ENCODE measurements around the gene CELF2.
"Not testable (repeated sequence)": the region's sequence is repeated elsewhere in the genome, so short reads cannot be mapped to it uniquely, and the experiment has no call there.

CELF2 gene

GRCh38 chr10:11330383-11331045 is 312.8 kb downstream of the CELF2 start:
- no peak for DNase-seq (ENCODE audit: low read depth)

GRCh38 chr10:11331046-11331577 is 313.4 kb downstream of the CELF2 start:
- DNase-seq (ENCODE audit: low read depth) = no peak

DNA sequence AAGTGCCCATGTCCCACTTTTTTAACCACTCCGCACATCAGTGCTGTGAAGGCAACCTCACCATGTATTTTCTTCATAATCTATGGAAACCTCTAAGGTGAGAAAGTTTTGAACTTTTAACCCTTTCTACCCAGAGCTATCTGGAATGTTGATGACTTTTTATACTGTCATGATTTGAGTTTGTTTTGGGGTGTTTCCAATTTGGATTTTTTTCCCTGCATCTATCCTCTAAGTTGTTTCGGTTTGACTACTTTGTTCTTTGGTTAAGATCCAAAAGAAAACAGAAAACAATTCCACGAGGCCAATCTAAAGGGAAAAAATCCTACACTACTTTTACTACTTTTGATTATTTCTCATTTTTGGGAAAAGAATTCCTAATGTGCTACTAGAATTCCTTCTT is 314.1 kb downstream of the CELF2 start:
- no peak for DNase-seq (ENCODE audit: low read depth)

DNA sequence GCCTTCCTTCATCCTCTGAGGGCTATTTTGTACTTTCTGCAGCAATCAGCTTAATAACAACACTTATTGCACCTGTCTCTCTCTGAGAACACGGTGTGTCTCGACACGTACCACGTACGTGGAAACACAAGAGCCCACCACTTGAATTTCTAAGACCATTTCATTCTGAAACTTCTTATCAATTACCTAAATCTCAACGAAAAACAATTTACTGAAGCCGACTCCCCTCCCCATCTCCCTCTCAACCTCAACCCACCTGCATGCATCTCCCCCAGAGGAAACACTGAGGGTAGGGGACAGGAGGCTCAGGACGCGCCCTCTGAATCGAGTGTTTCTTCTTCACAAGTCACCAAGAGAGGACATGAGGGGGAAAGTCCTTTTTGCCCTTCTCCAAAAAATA is 315.2 kb downstream of the CELF2 start:
- DNase-seq (ENCODE audit: low read depth) = no peak

DNA sequence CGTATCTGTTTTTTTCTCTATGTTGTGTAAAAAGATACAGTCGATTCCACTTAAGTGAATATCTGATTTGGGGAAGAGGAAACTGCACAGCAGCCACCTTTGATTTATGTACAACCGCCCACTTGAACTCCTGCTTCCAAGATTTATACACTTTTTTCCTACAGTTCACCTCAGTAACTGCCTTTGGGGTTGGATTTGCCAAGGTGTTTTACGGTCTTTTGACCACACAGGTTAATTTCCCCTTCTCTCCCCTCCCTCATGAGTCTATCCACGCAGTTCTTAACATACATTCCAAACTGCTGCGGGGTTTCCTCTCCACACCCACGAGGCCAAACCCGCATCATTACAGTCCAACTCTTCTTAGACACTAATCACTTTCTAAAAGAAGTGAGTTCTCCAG is 316.8 kb downstream of the CELF2 start:
- DNase-seq (ENCODE audit: low read depth) = no peak

- no peak for DNase-seq (ENCODE audit: low read depth)
Measured at GRCh38 chr10:11335167-11335652, 317.5 kb downstream of the CELF2 start.

DNA sequence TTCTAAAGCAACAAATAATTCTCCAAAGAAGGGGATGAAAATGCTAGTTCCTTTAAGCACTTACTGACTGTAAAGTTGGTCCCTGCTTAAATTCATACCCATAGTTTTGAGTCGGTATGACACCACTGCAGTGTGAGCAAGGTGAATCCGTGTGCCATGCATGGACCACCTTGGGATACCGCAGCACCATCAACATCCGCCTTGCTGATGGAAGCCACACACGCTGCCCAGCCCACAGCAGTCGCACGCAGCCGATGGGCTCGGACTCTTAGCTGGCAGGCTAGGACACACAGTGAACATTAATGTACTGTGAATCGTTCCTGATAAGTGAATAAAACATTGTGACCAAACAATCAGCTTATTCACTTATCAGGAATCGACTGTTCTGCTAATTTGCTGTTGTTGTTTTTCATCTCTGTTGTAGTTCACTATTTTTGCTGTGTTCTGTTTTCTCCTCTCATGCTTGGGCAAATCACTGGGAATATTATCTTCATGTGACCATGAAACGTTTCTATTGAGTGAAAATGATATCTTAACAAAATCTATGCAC is 318.3 kb downstream of the CELF2 start:
- no peak for DNase-seq (ENCODE audit: low read depth)

DNA sequence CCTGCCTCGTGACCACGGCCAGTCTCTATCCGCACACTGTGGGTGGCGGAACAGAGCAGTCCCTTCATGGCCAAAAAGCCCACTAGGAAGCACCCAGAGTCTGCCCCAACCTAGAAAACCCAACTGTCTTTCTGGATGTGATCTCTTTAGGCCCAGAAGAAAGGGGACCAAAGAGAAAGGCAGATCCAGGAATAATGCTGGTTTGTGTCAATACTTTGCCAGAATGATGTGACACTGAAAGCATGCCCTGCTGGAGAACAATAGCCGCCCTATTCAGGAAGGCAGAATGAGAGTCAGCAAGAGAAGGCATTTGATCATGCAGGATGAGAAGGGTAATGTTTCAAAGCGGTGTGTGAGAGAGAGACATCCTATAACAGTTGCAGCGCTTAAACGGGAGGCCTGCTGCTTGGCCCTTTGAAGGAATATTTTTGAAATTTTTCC is 319.1 kb downstream of the CELF2 start:
- no peak for DNase-seq (ENCODE audit: low read depth)

- DNase-seq (ENCODE audit: low read depth) = no peak
Measured at GRCh38 chr10:11337516-11337915, 319.8 kb downstream of the CELF2 start.

DNA sequence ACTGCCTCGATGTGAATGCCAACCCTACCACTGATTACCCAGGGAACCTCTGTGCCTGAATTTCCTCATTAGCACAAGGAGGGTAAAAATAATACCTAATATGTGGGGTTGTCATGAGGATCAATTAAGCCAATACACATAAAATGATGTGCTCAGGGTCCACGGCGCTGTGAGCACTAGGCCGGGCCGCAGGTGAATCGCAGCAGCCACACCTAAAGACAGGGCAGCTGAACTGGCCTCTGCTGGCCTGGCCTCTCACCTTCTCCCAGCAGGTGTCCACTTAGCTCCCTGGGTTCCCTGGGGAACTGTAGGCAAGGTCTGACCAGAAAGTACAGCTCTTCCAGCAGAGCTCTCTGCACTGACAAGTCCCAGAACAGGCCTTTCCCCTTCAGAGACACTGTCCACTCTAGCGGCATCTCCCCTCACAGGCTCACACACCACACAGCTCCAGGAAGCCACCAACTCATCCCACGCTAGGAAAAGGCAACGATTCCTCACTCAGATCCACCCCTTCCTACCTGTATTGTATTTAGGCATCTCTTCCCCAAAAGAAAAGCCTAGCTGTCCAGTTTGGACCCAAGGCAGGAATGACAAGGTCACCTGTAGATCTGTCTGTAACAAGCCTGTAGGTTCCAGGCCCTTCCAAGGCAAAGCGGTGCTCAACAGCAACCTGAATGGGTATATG is 320.6 kb downstream of the CELF2 start:
- no peak for DNase-seq (ENCODE audit: low read depth)

DNA sequence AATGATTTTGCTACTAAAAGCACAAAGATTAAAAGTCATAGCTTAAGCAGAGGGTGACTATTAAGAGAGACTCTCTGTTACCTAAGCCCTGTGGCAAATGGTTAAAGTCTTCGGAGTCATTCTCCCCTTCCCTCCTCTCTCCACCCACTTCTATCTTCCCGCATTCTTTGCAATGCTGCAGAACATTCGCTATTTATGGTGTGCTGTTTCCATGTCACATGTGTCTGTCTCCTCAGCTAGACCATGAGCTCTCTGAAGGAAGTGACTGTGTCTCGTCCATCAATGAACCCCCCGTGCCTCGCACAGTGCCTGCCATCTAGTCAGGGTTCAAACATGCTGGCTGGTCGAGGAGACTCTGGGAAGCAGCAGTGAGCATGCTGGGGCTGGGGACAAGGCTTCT is 321.3 kb downstream of the CELF2 start:
- DNase-seq (ENCODE audit: low read depth) = no peak

DNA sequence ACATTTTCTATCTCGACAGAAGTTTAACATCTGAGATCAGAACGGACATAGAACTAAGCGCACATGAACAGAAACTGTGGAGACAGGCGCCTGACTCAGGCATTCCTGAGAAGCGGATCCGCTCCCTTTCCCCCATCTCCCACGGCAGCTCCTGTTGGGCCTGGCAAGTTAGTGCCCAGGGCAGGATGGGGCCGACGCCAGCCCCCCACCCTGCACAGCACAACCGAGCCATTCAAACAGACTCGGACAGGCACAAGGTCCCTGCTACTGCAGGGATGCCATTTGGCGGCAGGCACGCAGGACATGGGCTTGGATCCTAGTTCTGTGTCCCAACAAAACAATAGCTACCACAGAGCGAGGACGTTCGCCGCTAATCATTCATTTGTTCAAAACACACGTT is 322.0 kb downstream of the CELF2 start:
- DNase-seq (ENCODE audit: low read depth) = no peak

- DNase-seq (ENCODE audit: low read depth) = no peak
Measured at GRCh38 chr10:11341283-11341960, 323.8 kb downstream of the CELF2 start.

DNA sequence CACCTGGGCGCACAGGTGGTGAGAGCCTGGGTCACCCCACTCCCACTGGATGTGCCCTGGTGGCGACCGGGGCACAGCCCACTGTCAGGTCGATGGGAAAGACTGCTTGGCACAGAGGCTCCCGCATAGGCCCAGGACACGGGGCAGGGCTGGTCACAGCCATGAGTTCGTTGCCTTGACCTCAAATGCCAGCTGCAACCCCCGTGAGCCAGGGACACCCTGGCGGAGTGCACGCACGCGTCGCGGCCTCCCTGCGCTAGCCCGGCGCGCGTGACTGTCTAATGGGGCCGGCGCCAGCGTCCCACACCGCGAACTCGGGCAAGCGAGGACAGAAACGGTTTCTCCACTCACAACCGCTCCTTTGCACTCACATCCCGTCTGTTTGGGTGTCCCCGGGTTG is 326.4 kb downstream of the CELF2 start:
- DNase-seq (ENCODE audit: low read depth) = no peak

- no peak for DNase-seq (ENCODE audit: low read depth)
Measured at GRCh38 chr10:11344550-11344949, 326.9 kb downstream of the CELF2 start.

GRCh38 chr10:11345224-11346054 is 327.8 kb downstream of the CELF2 start:
- DNase-seq (ENCODE audit: low read depth) = no peak

DNA sequence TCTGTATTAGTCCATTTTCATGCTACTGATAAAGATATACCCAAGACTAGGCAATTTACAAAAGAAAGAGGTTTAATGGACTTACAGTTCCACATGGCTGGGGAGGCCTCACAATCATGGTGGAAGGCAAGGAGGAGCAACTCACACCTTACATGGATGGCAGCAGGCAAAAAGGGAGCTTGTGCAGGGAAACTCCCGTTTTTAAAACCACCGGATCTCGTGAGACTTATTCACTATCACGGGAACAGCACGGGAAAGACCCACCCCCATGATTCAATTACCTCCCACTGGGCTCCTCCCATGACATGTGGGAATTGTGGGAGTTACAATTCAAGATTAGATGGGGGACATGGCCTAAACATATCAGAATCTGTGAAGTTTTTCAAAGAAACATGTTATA is 329.9 kb downstream of the CELF2 start:
- not testable (repeated sequence) for DNase-seq (ENCODE audit: low read depth)

DNA sequence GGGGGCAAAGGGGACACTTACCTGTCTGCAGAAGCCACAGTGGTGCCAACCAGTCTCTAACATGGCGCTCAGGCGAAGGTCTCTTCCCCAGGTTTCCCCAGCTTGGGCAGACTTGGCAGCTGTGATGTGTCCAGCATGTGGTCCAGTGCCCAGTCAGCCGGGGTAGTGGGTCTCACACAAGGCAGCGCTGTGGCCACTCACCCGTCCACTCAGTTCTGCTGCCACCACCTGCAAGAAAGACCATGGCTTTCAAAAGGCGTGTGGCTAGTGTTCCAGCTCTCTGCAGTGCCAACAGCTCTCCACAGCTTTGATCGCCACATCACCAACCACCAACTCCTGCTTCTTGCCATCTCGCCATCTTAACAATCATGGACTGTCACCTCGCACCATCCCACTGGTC is 334.1 kb downstream of the CELF2 start:
- DNase-seq (ENCODE audit: low read depth) = no peak

- no peak for DNase-seq (ENCODE audit: low read depth)
Measured at GRCh38 chr10:11353006-11353896, 335.6 kb downstream of the CELF2 start.

DNA sequence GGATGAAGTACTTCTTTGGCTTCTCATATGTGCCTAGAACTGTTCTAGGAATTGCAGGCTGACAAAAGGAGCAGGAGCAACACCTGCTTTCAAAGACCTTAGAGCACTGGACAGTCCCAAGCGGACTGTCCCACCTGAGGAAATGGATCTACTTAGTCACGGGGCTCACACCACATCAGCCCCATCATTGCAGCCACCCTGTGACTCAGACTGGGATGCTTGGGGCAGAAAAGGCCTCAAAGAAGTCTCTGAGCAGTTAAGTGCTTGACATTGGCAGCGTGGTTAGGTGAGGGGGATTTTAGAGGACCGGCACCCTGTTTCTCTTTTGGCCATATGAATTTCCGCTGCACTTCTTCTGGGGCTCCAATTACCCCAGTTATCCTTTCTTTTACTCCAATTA is 337.2 kb downstream of the CELF2 start:
- DNase-seq (ENCODE audit: low read depth) = no peak

DNA sequence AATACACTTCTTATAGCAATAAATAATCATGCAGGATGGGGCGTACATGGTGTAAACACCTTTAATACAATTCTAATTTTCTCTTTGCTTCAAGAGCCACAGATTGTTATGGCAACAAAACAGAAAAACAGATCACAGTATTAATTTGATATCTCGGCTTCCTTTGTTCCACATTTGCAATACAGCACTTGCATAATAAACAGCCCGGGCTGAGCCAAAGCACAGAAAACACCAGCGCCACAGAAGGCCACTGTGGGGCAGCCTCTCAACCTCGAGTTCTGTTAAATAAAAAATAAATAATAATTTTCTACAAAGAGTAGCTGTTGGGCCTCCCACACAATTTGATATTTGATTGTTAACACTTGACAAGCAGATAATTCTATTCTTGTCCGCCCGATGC is 337.9 kb downstream of the CELF2 start:
- no peak for DNase-seq (ENCODE audit: low read depth)
